Testis (tissue), 3 donors: ENCODE measurements around the gene BDKRB2. TPM values are rescaled to one million over a fixed set of nuclear protein-coding genes. Genes with fewer than 3 reads are reported as not detected.

ENCODE experiments used
- DNase-seq: peaks from one replicate; pipeline ENCODE4 v3.0.0-alpha.2; 2019
- H3K27ac ChIP-seq, 2 donors: fragments of 200-600 bp; sonication (generic); one replicate each; pipeline ENCODE4 v1.5.1; 2019
- H3K27me3 ChIP-seq: fragments of 200-600 bp; sonication (generic); one replicate; pipeline ENCODE4 v1.5.1; 2019
- H3K36me3 ChIP-seq: fragments of 200-600 bp; sonication (generic); one replicate; pipeline ENCODE4 v1.5.1; 2017; ENCODE audit warnings: low read depth; ENCODE audit errors: missing control alignments
- H3K4me1 ChIP-seq: fragments of 200-600 bp; sonication (generic); one replicate; pipeline ENCODE4 v1.5.1; 2019
- H3K4me3 ChIP-seq, 2 donors: fragments of 200-600 bp; sonication (generic); one replicate each; pipeline ENCODE4 v1.5.1; 2017 to 2019
- H3K9me3 ChIP-seq: fragments of 200-600 bp; sonication (generic); one replicate; pipeline ENCODE4 v1.5.1; 2017
- CTCF ChIP-seq, 3 experiments: fragments of 450-650 bp in 2 of 3; fragments of 200-600 bp in 1 of 3; sonication (generic) in 1 of 3; IDR thresholded peaks; one replicate each; pipeline ENCODE4 v1.5.1; 2016 to 2019; ENCODE audit warnings: antibody characterized with exemption in 3 of 3, mild to moderate bottlenecking in 2 of 3, moderate library complexity in 1 of 3
- POLR2A ChIP-seq: fragments of 450-650 bp; IDR thresholded peaks from one replicate; pipeline ENCODE4 v1.6.1; 2017; ENCODE audit warnings: antibody characterized with exemption, mild to moderate bottlenecking, moderate library complexity
- WGBS, 2 donors: methylation state at CpG; one replicate each; pipeline ENCODE4 v1.1.5; 2018; 5-methylcytosine and 5-hydroxymethylcytosine counted together
- intact Hi-C: fragments of 100-400 bp; cut with DNase I; formaldehyde crosslinking; loops from one replicate; pipeline ENCODE4 v1.15.1; 2023; ENCODE audit warnings: low total_unique reads
- polyA plus RNA-seq: library from polyadenylated mRNA; stranded (reverse); fragments of 350-450 nt; fragmentation: Illumina TruSeq; extraction: RNeasy Lipid Tissue Mini Kit (QIAGEN cat#74804); gene quantifications from one replicate; pipeline ENCODE4 v1.2.3, GENCODE V29; 2014; ENCODE audit warnings: low read depth, low replicate concordance; ENCODE audit not compliant: insufficient read depth
- total RNA-seq, 2 donors: library from RNA; depleted of rRNA; stranded (reverse); fragments of >200 nt; gene quantifications; one replicate each; pipeline ENCODE4 v1.2.3, GENCODE V29; 2016

BDKRB2 gene
- total and polyA plus RNA-seq, 3 donors from 2014 or later: 0.63 to 2.9 (median 0.87) TPM

- Histone ChIP-seq H3K9me3 (no peaks in the 10 kb centered on the region), H3K36me3 (no peaks in the 10 kb centered on the region), H3K27ac (no peak overlapping the region), H3K4me1 (no peaks in the 10 kb centered on the region), H3K27me3 (no peaks in the 10 kb centered on the region), H3K4me3 (no peak overlapping the region)
- no peak for TF ChIP-seq CTCF (IDR thresholded peaks at IDR 0.05)
- no peak for TF ChIP-seq POLR2A
- intact Hi-C loops: no loop called here
- DNase-seq: no peak
- WGBS, 2 donors: 90 to 92% methylated on average over 4 of the region's 4 CpGs
Observed at GRCh38 chr14:96168581-96168980, 36.1 kb upstream of the BDKRB2 start.

GRCh38 chr14:96170961-96171592 lies 33.6 kb upstream of the BDKRB2 start:
- Histone ChIP-seq H3K36me3 (no peaks in the 10 kb centered on the region), H3K27me3 (no peaks in the 10 kb centered on the region), H3K4me3 (no peak overlapping the region), H3K4me1 (no peaks in the 10 kb centered on the region), H3K27ac (no peak overlapping the region), H3K9me3 (no peaks in the 10 kb centered on the region)
- intact Hi-C loops: no loop called here
- peak; percentile 3 for DNase-seq
- WGBS, 2 donors: 70 to 72% methylated on average over 14 of the region's 14 CpGs
- no peak for TF ChIP-seq POLR2A
- no peak for TF ChIP-seq CTCF (IDR thresholded peaks at IDR 0.05)

GRCh38 chr14:96173636-96174475 lies 30.8 kb upstream of the BDKRB2 start:
- H3K27me3 ChIP-seq: no peaks in the 10 kb centered on the region
- H3K9me3 ChIP-seq: no peaks in the 10 kb centered on the region
- intact Hi-C loops: no loop called here
- peaks cover 6% of the 10 kb centered on the region for H3K4me1 ChIP-seq
- TF ChIP-seq CTCF (IDR thresholded peaks at IDR 0.05): no peak
- no peak for TF ChIP-seq POLR2A
- 91 to 92% methylated on average over 21 of the region's 21 CpGs for WGBS, 2 donors
- H3K27ac ChIP-seq: no peak overlapping the region
- no peak for DNase-seq
- no peaks in the 10 kb centered on the region for H3K36me3 ChIP-seq
- no peak overlapping the region for H3K4me3 ChIP-seq

GRCh38 chr14:96176275-96176674 lies 28.4 kb upstream of the BDKRB2 start:
- DNase-seq: no peak
- intact Hi-C loops: no loop called here
- no peaks in the 10 kb centered on the region for H3K9me3 ChIP-seq

More at GRCh38 chr14:96176275-96176674, 28.4 kb upstream of the BDKRB2 start:
- Histone ChIP-seq H3K27me3 (no peaks in the 10 kb centered on the region), H3K27ac (no peak overlapping the region), H3K36me3 (no peaks in the 10 kb centered on the region), H3K4me3 (no peak overlapping the region), H3K4me1 (peaks cover 6% of the 10 kb centered on the region)
- TF ChIP-seq CTCF (IDR thresholded peaks at IDR 0.05) (no peak), POLR2A (no peak)
- WGBS, 2 donors: 69 to 91% methylated on average over 2 of the region's 2 CpGs
